Measurements from ENCODE around the gene SDC3. TPM values are rescaled to one million over a fixed set of nuclear protein-coding genes. Genes with fewer than 3 reads are reported as not detected.
"Not testable (repeated sequence)": the region's sequence is repeated elsewhere in the genome, so short reads cannot be mapped to it uniquely, and the experiment has no call there.

Gene SDC3
- total and polyA plus RNA-seq, 7 donors: 2.4 to 91.1 (median 29.9) TPM

DNA sequence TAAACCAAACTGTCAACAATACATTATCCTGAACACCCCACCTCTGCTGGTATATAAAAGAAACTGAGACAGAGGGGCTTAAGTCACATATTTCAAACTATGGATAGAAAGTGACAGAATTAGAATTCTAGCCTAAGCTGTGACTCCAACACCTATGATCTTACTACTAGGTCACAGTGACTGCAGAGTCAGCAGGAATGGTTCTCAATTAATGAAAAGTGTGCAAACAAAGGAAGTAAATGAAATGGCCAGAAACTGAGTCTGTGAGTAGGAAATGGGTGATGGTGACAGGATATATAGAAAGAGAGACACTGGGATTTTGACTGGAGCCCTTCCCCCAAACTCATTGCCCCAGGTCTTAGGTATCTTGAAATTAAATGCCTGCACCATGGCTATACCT, 38.7 kb upstream of the SDC3 start:
- DNase-seq: no peak
- Histone ChIP-seq H3K9me3 (no peaks in the 10 kb centered on the region), H3K27ac (no peak overlapping the region), H3K4me1 (peaks cover 0 to 5% (median 0%) of the 10 kb centered on the region in 4 donors), H3K4me3 (no peak overlapping the region), H3K27me3 (no peaks in the 10 kb centered on the region), H3K36me3 (peaks cover 11 to 91% (median 33%) of the 10 kb centered on the region in 4 donors)
- TF ChIP-seq, protein P1, sequence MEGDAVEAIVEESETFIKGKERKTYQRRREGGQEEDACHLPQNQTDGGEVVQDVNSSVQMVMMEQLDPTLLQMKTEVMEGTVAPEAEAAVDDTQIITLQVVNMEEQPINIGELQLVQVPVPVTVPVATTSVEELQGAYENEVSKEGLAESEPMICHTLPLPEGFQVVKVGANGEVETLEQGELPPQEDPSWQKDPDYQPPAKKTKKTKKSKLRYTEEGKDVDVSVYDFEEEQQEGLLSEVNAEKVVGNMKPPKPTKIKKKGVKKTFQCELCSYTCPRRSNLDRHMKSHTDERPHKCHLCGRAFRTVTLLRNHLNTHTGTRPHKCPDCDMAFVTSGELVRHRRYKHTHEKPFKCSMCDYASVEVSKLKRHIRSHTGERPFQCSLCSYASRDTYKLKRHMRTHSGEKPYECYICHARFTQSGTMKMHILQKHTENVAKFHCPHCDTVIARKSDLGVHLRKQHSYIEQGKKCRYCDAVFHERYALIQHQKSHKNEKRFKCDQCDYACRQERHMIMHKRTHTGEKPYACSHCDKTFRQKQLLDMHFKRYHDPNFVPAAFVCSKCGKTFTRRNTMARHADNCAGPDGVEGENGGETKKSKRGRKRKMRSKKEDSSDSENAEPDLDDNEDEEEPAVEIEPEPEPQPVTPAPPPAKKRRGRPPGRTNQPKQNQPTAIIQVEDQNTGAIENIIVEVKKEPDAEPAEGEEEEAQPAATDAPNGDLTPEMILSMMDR (IDR thresholded peaks at IDR 0.05): no peak
- no peak for TF ChIP-seq POLR2A (IDR thresholded peaks at IDR 0.05)
- no peak for TF ChIP-seq POLR2AphosphoS5 (IDR thresholded peaks at IDR 0.05)
- TF ChIP-seq EP300 (IDR thresholded peaks at IDR 0.05): no peak
- intact Hi-C loops (cut with DNase I): no loop called here

DNA sequence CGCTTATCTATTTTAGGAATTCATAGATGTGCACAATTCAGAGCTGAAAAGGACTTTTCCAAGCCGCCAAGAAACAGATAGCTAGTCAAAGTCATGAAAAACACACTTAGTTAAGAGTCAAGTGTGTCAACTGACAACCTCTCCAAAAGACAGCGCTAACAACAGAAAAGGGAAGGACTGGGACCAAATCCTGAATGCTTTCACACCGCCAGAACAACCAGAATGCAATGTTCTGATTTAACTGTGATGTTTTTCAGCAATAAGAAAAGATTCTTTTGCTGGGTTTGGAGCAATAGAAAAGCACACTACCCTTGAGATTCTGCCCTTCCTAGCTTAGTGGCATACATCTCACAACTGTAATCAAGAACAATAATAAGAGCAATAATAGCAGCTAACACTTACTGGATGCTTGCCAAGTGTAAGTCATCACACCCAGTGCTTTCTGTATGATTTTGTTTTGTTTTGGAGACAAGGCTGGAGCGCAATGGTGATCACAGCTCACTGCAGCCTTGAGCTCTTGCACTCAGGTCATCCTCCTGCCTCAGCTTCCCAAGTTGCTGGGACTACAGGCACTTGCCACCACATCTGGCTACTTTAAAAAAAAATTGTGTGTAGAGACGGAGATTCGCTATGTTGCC, 33.9 kb upstream of the SDC3 start:
- peaks cover 10 to 93% (median 21%) of the 10 kb centered on the region in 4 donors for H3K36me3 ChIP-seq
- no peaks in the 10 kb centered on the region for H3K27me3 ChIP-seq
- H3K4me3 ChIP-seq: no peak overlapping the region
- DNase-seq: no peak
- intact Hi-C loops (cut with DNase I): no loop called here
- no peak overlapping the region for H3K27ac ChIP-seq
- WGBS, 2 donors: 84 to 89% methylated on average over 7 of the region's 7 CpGs
- TF ChIP-seq, protein P1 (IDR thresholded peaks at IDR 0.05): no peak
- TF ChIP-seq EP300 (IDR thresholded peaks at IDR 0.05): no peak
- no peak for TF ChIP-seq POLR2AphosphoS5 (IDR thresholded peaks at IDR 0.05)
- TF ChIP-seq POLR2A (IDR thresholded peaks at IDR 0.05): no peak
- no peaks in the 10 kb centered on the region for H3K4me1 ChIP-seq
- H3K9me3 ChIP-seq: no peaks in the 10 kb centered on the region

DNA sequence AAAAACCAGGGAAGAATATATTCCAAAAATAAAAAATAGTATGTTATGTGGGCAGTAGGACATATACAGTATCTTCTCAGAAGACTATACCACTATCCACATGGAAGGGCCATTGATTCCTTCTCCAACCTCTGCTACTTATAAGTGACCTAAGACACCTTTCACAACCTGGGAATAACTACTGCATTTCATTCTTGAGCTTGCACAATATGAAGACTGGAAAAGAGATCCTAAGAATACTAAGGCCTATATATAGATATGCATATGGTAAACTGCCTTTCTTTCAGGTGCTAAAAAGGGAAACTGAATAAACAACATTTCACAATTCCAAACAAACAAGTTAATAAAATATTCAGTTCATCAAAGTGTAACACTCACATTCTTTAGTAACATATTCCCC, 32.0 kb upstream of the SDC3 start:
- no peak for DNase-seq
- no peak overlapping the region for H3K27ac ChIP-seq
- no peaks in the 10 kb centered on the region for H3K4me1 ChIP-seq
- no peaks in the 10 kb centered on the region for H3K27me3 ChIP-seq
- no peaks in the 10 kb centered on the region for H3K9me3 ChIP-seq
- intact Hi-C loops (cut with DNase I): no loop called here
- no peak overlapping the region for H3K4me3 ChIP-seq
- peaks cover 8 to 92% (median 34%) of the 10 kb centered on the region in 4 donors for H3K36me3 ChIP-seq
- no peak for TF ChIP-seq POLR2A (IDR thresholded peaks at IDR 0.05)
- TF ChIP-seq, protein P1 (IDR thresholded peaks at IDR 0.05): no peak
- TF ChIP-seq POLR2AphosphoS5 (IDR thresholded peaks at IDR 0.05): no peak
- TF ChIP-seq EP300 (IDR thresholded peaks at IDR 0.05): no peak

DNA sequence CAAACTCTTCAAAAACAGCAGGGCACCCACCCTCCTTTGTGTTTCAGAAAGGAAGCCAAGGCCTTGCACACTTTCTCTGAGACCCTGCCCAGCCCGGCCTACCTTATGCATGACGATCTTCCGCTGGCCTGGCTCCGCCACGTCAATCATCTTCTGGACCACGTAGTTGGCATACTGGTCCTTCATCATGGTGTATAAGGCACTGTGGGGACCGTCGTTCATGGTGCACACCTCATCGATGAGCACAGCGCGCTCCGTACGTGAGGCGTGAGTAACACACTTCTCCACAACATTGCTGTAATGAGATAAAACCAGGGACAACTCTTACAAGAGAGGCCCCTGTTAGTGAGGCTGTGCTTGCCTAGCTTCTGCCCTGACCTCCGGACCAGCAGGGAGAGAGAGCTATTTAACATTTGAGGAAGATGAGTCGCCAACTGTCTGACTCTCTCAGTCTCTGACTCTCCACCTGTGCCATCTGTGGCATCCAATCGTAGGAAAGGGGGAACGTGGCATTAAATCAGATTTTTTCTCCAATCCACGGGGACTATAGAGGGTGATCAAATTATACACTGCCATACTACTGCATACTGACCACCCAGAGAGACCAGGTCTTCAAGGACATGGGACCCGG, 28.1 kb upstream of the SDC3 start:
- Histone ChIP-seq H3K4me1 (peaks cover 0 to 5% (median 0%) of the 10 kb centered on the region in 4 donors), H3K27me3 (no peaks in the 10 kb centered on the region), H3K4me3 (no peak overlapping the region), H3K27ac (no peak overlapping the region), H3K36me3 (peaks cover 12 to 92% (median 38%) of the 10 kb centered on the region in 4 donors), H3K9me3 (no peaks in the 10 kb centered on the region)
- no peak for TF ChIP-seq POLR2AphosphoS5 (IDR thresholded peaks at IDR 0.05)
- TF ChIP-seq EP300 (IDR thresholded peaks at IDR 0.05): no peak
- TF ChIP-seq POLR2A (IDR thresholded peaks at IDR 0.05): no peak
- TF ChIP-seq, protein P1 (IDR thresholded peaks at IDR 0.05): no peak
- intact Hi-C loops (cut with DNase I): no loop called here
- WGBS, 2 donors: 95 to 96% methylated on average over 20 of the region's 20 CpGs
- DNase-seq: no peak

DNA sequence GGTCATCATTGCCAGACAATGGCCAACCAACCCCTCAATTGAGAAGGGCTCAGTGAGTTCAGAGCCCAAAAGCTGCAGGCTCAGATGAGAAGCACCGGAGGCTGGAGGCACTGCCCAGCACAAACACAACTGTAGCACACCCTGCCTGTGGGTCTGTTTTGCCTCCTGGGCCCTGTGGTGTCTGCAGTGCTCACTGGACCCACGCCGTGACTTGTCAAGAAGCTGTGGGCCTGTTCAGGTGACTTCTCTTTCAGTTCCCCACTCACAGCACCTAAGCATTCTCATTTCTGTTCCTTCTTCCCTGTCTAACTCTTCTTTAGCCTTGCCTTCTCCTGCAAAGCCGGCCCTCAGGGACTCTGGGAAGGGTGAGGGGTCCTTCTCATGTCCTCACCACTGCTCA, 27.2 kb upstream of the SDC3 start:
- no CpG with 5 or more reads among the region's 4 CpGs for WGBS, 2 donors
- H3K27ac ChIP-seq; H3K27me3 ChIP-seq; DNase-seq; intact Hi-C loops (cut with DNase I); H3K9me3 ChIP-seq; H3K4me1 ChIP-seq; H3K4me3 ChIP-seq: not testable (repeated sequence)
- peaks cover 12 to 85% (median 38%) of the 10 kb centered on the region in 4 donors for H3K36me3 ChIP-seq

All from sigmoid colon (tissue), 7 donors.